ENCODE results near the gene PTRHD1. TPM values are rescaled to one million over a fixed set of nuclear protein-coding genes. Genes with fewer than 3 reads are reported as not detected.
A peak's percentile ranks its signal among the peaks of the same experiment; 100 is the strongest.
"Not testable (repeated sequence)": the region's sequence is repeated elsewhere in the genome, so short reads cannot be mapped to it uniquely, and the experiment has no call there.

PTRHD1 gene
- total and polyA plus RNA-seq, 5 donors from 2014 or later: 16.9 to 83.0 (median 52.4) TPM

- ATAC-seq (ENCODE audit: low read depth in 2 of 2): no peak
- Histone ChIP-seq H3K36me3 (ENCODE audit: control insufficient read depth, insufficient read depth, low read length) (peaks cover 13% of the 10 kb centered on the region), H3K27me3 (ENCODE audit: control insufficient read depth, insufficient read depth, low read length) (no peaks in the 10 kb centered on the region), H3K9me3 (ENCODE audit: control insufficient read depth in 2 of 2, low read length in 2 of 2) (no peaks in the 10 kb centered on the region), H3K27ac (ENCODE audit: insufficient read depth, low read length, poor library complexity, severe bottlenecking) (no peak overlapping the region), H3K4me3 (ENCODE audit: low read depth, low read length) (no peak overlapping the region), H3K4me1 (ENCODE audit: control insufficient read depth, insufficient read depth, low read length, poor library complexity, severe bottlenecking) (no peaks in the 10 kb centered on the region)
- DNase-seq: no peak
- H3K27me3 Mint-ChIP-seq: no peaks in the 10 kb centered on the region
- H3K36me3 Mint-ChIP-seq: peaks cover 21% of the 10 kb centered on the region
- H3K4me3 Mint-ChIP-seq: no peak overlapping the region
- H3K27ac Mint-ChIP-seq: no peak overlapping the region
- no peaks in the 10 kb centered on the region for H3K4me1 Mint-ChIP-seq
- H3K9me3 Mint-ChIP-seq: no peaks in the 10 kb centered on the region
These were observed 44.9 kb upstream of the PTRHD1 start for GRCh38 chr2:24837996-24838513.

GRCh38 chr2:24836706-24837105 is 43.5 kb upstream of the PTRHD1 start:
- no peaks in the 10 kb centered on the region for H3K9me3 ChIP-seq (ENCODE audit: control insufficient read depth in 2 of 2, low read length in 2 of 2)
- H3K4me1 ChIP-seq (ENCODE audit: control insufficient read depth, insufficient read depth, low read length, poor library complexity, severe bottlenecking): no peaks in the 10 kb centered on the region
- Mint-ChIP-seq H3K9me3 (no peaks in the 10 kb centered on the region), H3K27ac (peak overlapping the region in 1 of 3 donors; percentile 55), H3K4me3 (no peak overlapping the region), H3K27me3 (no peaks in the 10 kb centered on the region), H3K4me1 (no peaks in the 10 kb centered on the region), H3K36me3 (peaks cover 27% of the 10 kb centered on the region)
- no peak overlapping the region for H3K4me3 ChIP-seq (ENCODE audit: low read depth, low read length)
- DNase-seq (no peak), ATAC-seq (ENCODE audit: low read depth in 2 of 2) (no peak)
- no peak overlapping the region for H3K27ac ChIP-seq (ENCODE audit: insufficient read depth, low read length, poor library complexity, severe bottlenecking)
- no peaks in the 10 kb centered on the region for H3K27me3 ChIP-seq (ENCODE audit: control insufficient read depth, insufficient read depth, low read length)
- peaks cover 13% of the 10 kb centered on the region for H3K36me3 ChIP-seq (ENCODE audit: control insufficient read depth, insufficient read depth, low read length)

- no peaks in the 10 kb centered on the region for H3K9me3 Mint-ChIP-seq
- peaks cover 27% of the 10 kb centered on the region for H3K36me3 Mint-ChIP-seq
- no peak for ATAC-seq (ENCODE audit: low read depth in 2 of 2)
- no peak overlapping the region for H3K27ac ChIP-seq (ENCODE audit: insufficient read depth, low read length, poor library complexity, severe bottlenecking)
- no peaks in the 10 kb centered on the region for H3K27me3 ChIP-seq (ENCODE audit: control insufficient read depth, insufficient read depth, low read length)
- no peak overlapping the region for H3K4me3 ChIP-seq (ENCODE audit: low read depth, low read length)
- no peaks in the 10 kb centered on the region for H3K9me3 ChIP-seq (ENCODE audit: control insufficient read depth in 2 of 2, low read length in 2 of 2)
- H3K27ac Mint-ChIP-seq: peak overlapping the region in 1 of 3 donors; percentile 29
- H3K27me3 Mint-ChIP-seq: no peaks in the 10 kb centered on the region
- peaks cover 13% of the 10 kb centered on the region for H3K36me3 ChIP-seq (ENCODE audit: control insufficient read depth, insufficient read depth, low read length)
- DNase-seq: no peak
- H3K4me1 ChIP-seq (ENCODE audit: control insufficient read depth, insufficient read depth, low read length, poor library complexity, severe bottlenecking): no peaks in the 10 kb centered on the region
- no peak overlapping the region for H3K4me3 Mint-ChIP-seq
- H3K4me1 Mint-ChIP-seq: no peaks in the 10 kb centered on the region
These were observed 43.0 kb upstream of the PTRHD1 start for GRCh38 chr2:24836206-24836605.

- H3K4me3 ChIP-seq (ENCODE audit: low read depth, low read length); H3K27me3 Mint-ChIP-seq; H3K4me1 Mint-ChIP-seq; H3K27me3 ChIP-seq (ENCODE audit: control insufficient read depth, insufficient read depth, low read length); ATAC-seq (ENCODE audit: low read depth in 2 of 2); H3K27ac Mint-ChIP-seq; DNase-seq; H3K9me3 Mint-ChIP-seq; H3K4me3 Mint-ChIP-seq; H3K4me1 ChIP-seq (ENCODE audit: control insufficient read depth, insufficient read depth, low read length, poor library complexity, severe bottlenecking); H3K27ac ChIP-seq (ENCODE audit: insufficient read depth, low read length, poor library complexity, severe bottlenecking); H3K9me3 ChIP-seq (ENCODE audit: control insufficient read depth in 2 of 2, low read length in 2 of 2): not testable (repeated sequence)
- H3K36me3 Mint-ChIP-seq: peaks cover 27% of the 10 kb centered on the region
- H3K36me3 ChIP-seq (ENCODE audit: control insufficient read depth, insufficient read depth, low read length): peaks cover 16% of the 10 kb centered on the region
These were observed 42.2 kb upstream of the PTRHD1 start for GRCh38 chr2:24835411-24835810.

- no peak overlapping the region for H3K27ac ChIP-seq (ENCODE audit: insufficient read depth, low read length, poor library complexity, severe bottlenecking)
- no peak for ATAC-seq (ENCODE audit: low read depth in 2 of 2)
- H3K27ac Mint-ChIP-seq: no peak overlapping the region
- peaks cover 27% of the 10 kb centered on the region for H3K36me3 Mint-ChIP-seq
- no peaks in the 10 kb centered on the region for H3K4me1 Mint-ChIP-seq
- no peaks in the 10 kb centered on the region for H3K9me3 Mint-ChIP-seq
- H3K4me3 ChIP-seq (ENCODE audit: low read depth, low read length): no peak overlapping the region
- peaks cover 17% of the 10 kb centered on the region for H3K36me3 ChIP-seq (ENCODE audit: control insufficient read depth, insufficient read depth, low read length)
- H3K4me3 Mint-ChIP-seq: no peak overlapping the region
- H3K9me3 ChIP-seq (ENCODE audit: control insufficient read depth in 2 of 2, low read length in 2 of 2): no peaks in the 10 kb centered on the region
- no peaks in the 10 kb centered on the region for H3K27me3 Mint-ChIP-seq
- DNase-seq: no peak
- H3K4me1 ChIP-seq (ENCODE audit: control insufficient read depth, insufficient read depth, low read length, poor library complexity, severe bottlenecking): no peaks in the 10 kb centered on the region
- H3K27me3 ChIP-seq (ENCODE audit: control insufficient read depth, insufficient read depth, low read length): no peaks in the 10 kb centered on the region
These were observed 41.7 kb upstream of the PTRHD1 start for GRCh38 chr2:24834733-24835395.

- Histone ChIP-seq H3K4me1 (ENCODE audit: control insufficient read depth, insufficient read depth, low read length, poor library complexity, severe bottlenecking) (no peaks in the 10 kb centered on the region), H3K4me3 (ENCODE audit: low read depth, low read length) (no peak overlapping the region), H3K9me3 (ENCODE audit: control insufficient read depth in 2 of 2, low read length in 2 of 2) (no peaks in the 10 kb centered on the region), H3K27ac (ENCODE audit: insufficient read depth, low read length, poor library complexity, severe bottlenecking) (no peak overlapping the region), H3K27me3 (ENCODE audit: control insufficient read depth, insufficient read depth, low read length) (no peaks in the 10 kb centered on the region), H3K36me3 (ENCODE audit: control insufficient read depth, insufficient read depth, low read length) (peaks cover 17% of the 10 kb centered on the region)
- H3K4me3 Mint-ChIP-seq: no peak overlapping the region
- H3K27ac Mint-ChIP-seq: peak overlapping the region in 2 of 3 donors; percentile 7 to 50
- H3K9me3 Mint-ChIP-seq: no peaks in the 10 kb centered on the region
- no peaks in the 10 kb centered on the region for H3K27me3 Mint-ChIP-seq
- no peaks in the 10 kb centered on the region for H3K4me1 Mint-ChIP-seq
- peaks cover 27% of the 10 kb centered on the region for H3K36me3 Mint-ChIP-seq
- DNase-seq: no peak
- no peak for ATAC-seq (ENCODE audit: low read depth in 2 of 2)
These were observed 40.9 kb upstream of the PTRHD1 start for GRCh38 chr2:24833821-24834732.

- no peaks in the 10 kb centered on the region for H3K4me1 Mint-ChIP-seq
- no peak overlapping the region for H3K4me3 Mint-ChIP-seq
- H3K27ac ChIP-seq (ENCODE audit: insufficient read depth, low read length, poor library complexity, severe bottlenecking): no peak overlapping the region
- ATAC-seq (ENCODE audit: low read depth in 2 of 2) (no peak), DNase-seq (no peak)
- peak overlapping the region in 1 of 3 donors; percentile 50 for H3K27ac Mint-ChIP-seq
- peaks cover 27% of the 10 kb centered on the region for H3K36me3 Mint-ChIP-seq
- no peaks in the 10 kb centered on the region for H3K4me1 ChIP-seq (ENCODE audit: control insufficient read depth, insufficient read depth, low read length, poor library complexity, severe bottlenecking)
- H3K36me3 ChIP-seq (ENCODE audit: control insufficient read depth, insufficient read depth, low read length): peaks cover 17% of the 10 kb centered on the region
- H3K9me3 ChIP-seq (ENCODE audit: control insufficient read depth in 2 of 2, low read length in 2 of 2): no peaks in the 10 kb centered on the region
- H3K4me3 ChIP-seq (ENCODE audit: low read depth, low read length): no peak overlapping the region
- no peaks in the 10 kb centered on the region for H3K27me3 Mint-ChIP-seq
- H3K27me3 ChIP-seq (ENCODE audit: control insufficient read depth, insufficient read depth, low read length): no peaks in the 10 kb centered on the region
- no peaks in the 10 kb centered on the region for H3K9me3 Mint-ChIP-seq
These were observed 39.9 kb upstream of the PTRHD1 start for GRCh38 chr2:24832931-24833701.

Data from CD4-positive, CD25-positive, alpha-beta regulatory T cell (primary cell).